ENCODE data around the gene FCHSD2.
"Not testable (repeated sequence)": the region's sequence is repeated elsewhere in the genome, so short reads cannot be mapped to it uniquely, and the experiment has no call there.

The FCHSD2 gene

GRCh38 chr11:72827656-72828055, 314.5 kb downstream of the FCHSD2 start:
- not testable (repeated sequence) for FAIRE-seq; DNase-seq (ENCODE audit: insufficient read length, low spot score)

GRCh38 chr11:72826942-72827480, 315.1 kb downstream of the FCHSD2 start:
- no peak for DNase-seq (ENCODE audit: insufficient read length, low spot score)
- FAIRE-seq = no peak

GRCh38 chr11:72826191-72826941, 315.8 kb downstream of the FCHSD2 start:
- DNase-seq (ENCODE audit: insufficient read length, low spot score) (no peak), FAIRE-seq (no peak)

- no peak for DNase-seq (ENCODE audit: insufficient read length, low spot score)
- FAIRE-seq = no peak
Measured at GRCh38 chr11:72825661-72826060, 316.5 kb downstream of the FCHSD2 start.

- no peak for DNase-seq (ENCODE audit: insufficient read length, low spot score)
- no peak for FAIRE-seq
Measured at GRCh38 chr11:72824811-72825505, 317.2 kb downstream of the FCHSD2 start.

- FAIRE-seq (no peak), DNase-seq (ENCODE audit: insufficient read length, low spot score) (no peak)
Measured at GRCh38 chr11:72824020-72824419, 318.1 kb downstream of the FCHSD2 start.

- DNase-seq (ENCODE audit: insufficient read length, low spot score) = no peak
- FAIRE-seq = no peak
Measured at GRCh38 chr11:72823105-72823804, 318.9 kb downstream of the FCHSD2 start.

- no peak for FAIRE-seq
- no peak for DNase-seq (ENCODE audit: insufficient read length, low spot score)
Measured at GRCh38 chr11:72821920-72822799, 320.0 kb downstream of the FCHSD2 start.

GRCh38 chr11:72821221-72821919, 320.7 kb downstream of the FCHSD2 start:
- DNase-seq (ENCODE audit: insufficient read length, low spot score) (no peak), FAIRE-seq (no peak)

- FAIRE-seq (no peak), DNase-seq (ENCODE audit: insufficient read length, low spot score) (no peak)
Measured at GRCh38 chr11:72820439-72821139, 321.5 kb downstream of the FCHSD2 start.

- FAIRE-seq (no peak), DNase-seq (ENCODE audit: insufficient read length, low spot score) (no peak)
Measured at GRCh38 chr11:72818971-72819370, 323.1 kb downstream of the FCHSD2 start.

- no peak for FAIRE-seq
- DNase-seq (ENCODE audit: insufficient read length, low spot score) = no peak
Measured at GRCh38 chr11:72817966-72818365, 324.2 kb downstream of the FCHSD2 start.

- FAIRE-seq = no peak
- no peak for DNase-seq (ENCODE audit: insufficient read length, low spot score)
Measured at GRCh38 chr11:72816404-72816990, 325.6 kb downstream of the FCHSD2 start.

GRCh38 chr11:72815110-72815618, 327.0 kb downstream of the FCHSD2 start:
- FAIRE-seq = peak; percentile 86
- DNase-seq (ENCODE audit: insufficient read length, low spot score) = no peak

GRCh38 chr11:72814286-72815109, 327.6 kb downstream of the FCHSD2 start, which contains the start of gene ATG16L2:
ATG16L2 (plus strand) TSS chr11:72814411; CDS start chr11:72814446, 35 bp downstream.
- FAIRE-seq = peak; percentile 67
- peak; percentile 86 for DNase-seq (ENCODE audit: insufficient read length, low spot score)

GRCh38 chr11:72813740-72814285, 328.3 kb downstream of the FCHSD2 start:
- DNase-seq (ENCODE audit: insufficient read length, low spot score) = no peak
- FAIRE-seq = peak; percentile 23
